Smooth muscle cell (in vitro differentiated cells): ENCODE results near the gene CXCL5. TPM values are rescaled to one million over a fixed set of nuclear protein-coding genes. Genes with fewer than 3 reads are reported as not detected.

Experiments
- DNase-seq: peaks from one replicate; lab custom pipeline; 2025; ENCODE audit not compliant: unreplicated experiment; lab: John Stamatoyannopoulos, UW
- H2AFZ ChIP-seq: fragments of 200-600 bp; sonication (generic); 2 replicates; pipeline ENCODE4 v1.6.0; 2016; ENCODE audit warnings: antibody characterized with exemption, low read depth, mild to moderate bottlenecking
- H3F3A ChIP-seq: fragments of 200-600 bp; sonication (generic); 2 replicates; pipeline ENCODE4 v1.6.0; 2017; ENCODE audit warnings: antibody characterized with exemption, low read depth
- H3K27ac ChIP-seq: fragments of 200-600 bp; sonication (generic); 2 replicates; pipeline ENCODE4 v1.5.1; 2016; ENCODE audit warnings: low read depth, mild to moderate bottlenecking
- H3K27me3 ChIP-seq: fragments of 200-600 bp; sonication (generic); 2 replicates; pipeline ENCODE4 v1.6.1; 2016; ENCODE audit warnings: low read depth, mild to moderate bottlenecking
- H3K36me3 ChIP-seq: fragments of 200-600 bp; sonication (generic); 2 replicates; pipeline ENCODE4 v1.5.1; 2016; ENCODE audit warnings: low read depth
- H3K4me1 ChIP-seq: fragments of 200-600 bp; sonication (generic); 2 replicates; pipeline ENCODE4 v1.5.1; 2016; ENCODE audit warnings: low read depth
- H3K4me2 ChIP-seq: fragments of 200-600 bp; sonication (generic); 2 replicates; pipeline ENCODE4 v1.6.0; 2016; ENCODE audit warnings: mild to moderate bottlenecking
- H3K4me3 ChIP-seq: fragments of 200-600 bp; sonication (generic); 2 replicates; pipeline ENCODE4 v1.5.1; 2016; ENCODE audit warnings: mild to moderate bottlenecking
- H3K79me2 ChIP-seq: fragments of 200-600 bp; sonication (generic); 2 replicates; pipeline ENCODE4 v1.6.0; 2016; ENCODE audit warnings: low read depth, mild to moderate bottlenecking
- H3K9ac ChIP-seq: fragments of 200-600 bp; sonication (generic); 2 replicates; pipeline ENCODE4 v1.6.0; 2016; ENCODE audit warnings: low read depth
- H3K9me3 ChIP-seq: fragments of 200-600 bp; sonication (generic); replicated peaks from 2 replicates; pipeline ENCODE4 v1.5.1; 2016; ENCODE audit warnings: low read depth
- H4K20me1 ChIP-seq: fragments of 200-600 bp; sonication (generic); 2 replicates; pipeline ENCODE4 v1.6.0; 2016; ENCODE audit warnings: low read depth
- WGBS: methylation state at CpG from one replicate; pipeline ENCODE4 v1.1.7; 2016; ENCODE audit warnings: low lambda C conversion rate; 5-methylcytosine and 5-hydroxymethylcytosine counted together
- polyA plus RNA-seq: library from polyadenylated mRNA; unstranded; fragments of >200 nt; fragmentation: Nextera tagmentation; extraction: Ambion mirVana; gene quantifications from 2 replicates; pipeline ENCODE4 v1.2.1, GENCODE V29; 2016
- total RNA-seq: library from RNA; depleted of rRNA; stranded (reverse); fragments of >200 nt; gene quantifications from 2 replicates; pipeline ENCODE4 v1.2.3, GENCODE V29; 2014
- TF ChIP-seq, protein P1 (sequence below): fragments of 200-600 bp; sonication (generic); IDR thresholded peaks from 2 replicates; pipeline ENCODE4 v1.5.1; 2017; ENCODE audit warnings: borderline replicate concordance, mild to moderate bottlenecking, antibody characterized with exemption; ENCODE audit not compliant: insufficient read depth, poor library complexity, severe bottlenecking

The CXCL5 gene
- total and polyA plus RNA-seq, 2 experiments from 2014 or later, result 3.7 to 4.2 TPM

DNA sequence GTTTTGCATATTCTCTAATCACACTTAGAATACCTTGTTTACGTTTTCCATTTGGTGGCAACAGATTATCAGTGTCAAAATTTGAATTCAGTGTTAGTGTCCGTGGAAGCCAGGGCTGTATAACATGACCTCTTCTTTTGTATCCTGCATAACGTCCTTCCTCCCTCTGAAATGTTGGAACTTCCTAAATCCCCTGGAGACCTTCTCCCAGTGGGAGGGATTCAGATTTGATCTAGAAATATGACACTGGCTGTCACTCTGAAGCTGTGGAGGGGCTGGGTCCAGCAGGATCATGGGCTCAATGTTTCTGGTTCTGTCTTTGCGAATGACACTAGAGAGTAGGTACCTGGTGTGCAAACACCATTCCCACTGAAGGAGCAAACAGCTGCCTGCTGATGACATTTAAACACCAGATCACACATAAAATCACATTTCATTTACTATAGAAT lies 40.9 kb upstream of the CXCL5 start:
- no peak for DNase-seq
- WGBS, result 30% methylated on average over 4 of the region's 4 CpGs

DNA sequence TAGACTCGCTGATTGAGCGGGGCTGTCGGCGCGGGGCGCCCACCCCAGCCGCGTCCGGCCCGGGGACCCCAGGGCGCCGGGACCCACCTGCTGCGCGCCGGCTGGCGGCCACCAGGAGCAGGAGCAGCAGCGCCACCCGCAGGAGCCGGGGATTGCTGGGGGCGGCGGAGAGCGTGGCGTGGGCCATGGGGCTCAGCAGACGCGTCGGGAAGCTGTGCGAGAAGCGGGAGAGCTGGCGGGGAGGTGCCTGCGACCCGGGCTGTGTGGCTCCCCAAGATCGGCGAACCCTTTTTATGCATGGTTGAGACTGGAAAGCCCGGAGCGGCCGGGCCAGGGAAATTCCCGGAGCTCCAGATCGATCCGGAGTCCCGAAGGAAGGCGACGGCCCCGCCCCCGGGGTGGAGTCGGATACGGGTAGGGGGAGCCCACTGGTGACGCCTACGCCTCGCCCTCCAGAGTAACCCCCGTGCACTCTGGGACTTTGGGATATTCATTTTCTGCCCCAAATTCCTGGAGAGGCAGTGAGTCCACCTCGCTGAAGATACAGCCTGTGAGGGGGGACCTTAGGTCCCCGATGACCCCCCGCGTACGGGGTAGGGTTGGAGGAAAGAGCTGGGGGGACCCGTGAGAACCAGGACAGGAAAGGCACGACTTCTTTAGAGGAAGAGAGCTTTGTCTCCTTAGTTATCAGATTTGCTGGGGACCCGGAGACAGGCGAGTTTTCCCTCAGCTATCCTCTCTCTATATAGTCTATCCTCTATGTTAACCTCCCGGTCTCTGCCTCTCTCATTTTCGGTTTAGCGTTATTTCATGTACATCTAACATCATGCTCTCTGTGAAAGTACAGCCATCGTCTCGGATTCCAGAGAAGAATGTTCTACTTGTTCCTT lies 40.2 kb upstream of the CXCL5 start, which contains the start of gene CXCL3:
Gene CXCL3 (minus strand): TSS at position 265 of the 890 bp plus-strand sequence. CDS start 78 bp downstream, at position 187.
- WGBS, result 3% methylated on average over 59 of the region's 64 CpGs
- Histone ChIP-seq H4K20me1 (no peaks in the 10 kb centered on the region), H3K9ac (peak within 1 kb of the TSS; percentile 65), H3F3A (no peaks in the 10 kb centered on the region), H3K9me3 (no peaks in the 10 kb centered on the region), H3K27me3 (peaks cover 27% of the 10 kb centered on the region), H3K4me1 (peaks cover 5% of the 10 kb centered on the region), H2AFZ (peak within 1 kb of the TSS; percentile 95), H3K36me3 (no peaks in the 10 kb centered on the region), H3K4me3 (peak within 1 kb of the TSS; percentile 76), H3K27ac (no peak within 1 kb of the TSS), H3K79me2 (no peaks in the 10 kb centered on the region), H3K4me2 (peak within 1 kb of the TSS; percentile 88)
- TF ChIP-seq, protein P1, sequence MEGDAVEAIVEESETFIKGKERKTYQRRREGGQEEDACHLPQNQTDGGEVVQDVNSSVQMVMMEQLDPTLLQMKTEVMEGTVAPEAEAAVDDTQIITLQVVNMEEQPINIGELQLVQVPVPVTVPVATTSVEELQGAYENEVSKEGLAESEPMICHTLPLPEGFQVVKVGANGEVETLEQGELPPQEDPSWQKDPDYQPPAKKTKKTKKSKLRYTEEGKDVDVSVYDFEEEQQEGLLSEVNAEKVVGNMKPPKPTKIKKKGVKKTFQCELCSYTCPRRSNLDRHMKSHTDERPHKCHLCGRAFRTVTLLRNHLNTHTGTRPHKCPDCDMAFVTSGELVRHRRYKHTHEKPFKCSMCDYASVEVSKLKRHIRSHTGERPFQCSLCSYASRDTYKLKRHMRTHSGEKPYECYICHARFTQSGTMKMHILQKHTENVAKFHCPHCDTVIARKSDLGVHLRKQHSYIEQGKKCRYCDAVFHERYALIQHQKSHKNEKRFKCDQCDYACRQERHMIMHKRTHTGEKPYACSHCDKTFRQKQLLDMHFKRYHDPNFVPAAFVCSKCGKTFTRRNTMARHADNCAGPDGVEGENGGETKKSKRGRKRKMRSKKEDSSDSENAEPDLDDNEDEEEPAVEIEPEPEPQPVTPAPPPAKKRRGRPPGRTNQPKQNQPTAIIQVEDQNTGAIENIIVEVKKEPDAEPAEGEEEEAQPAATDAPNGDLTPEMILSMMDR, result peak; percentile 35
- DNase-seq, result peak; percentile 20

More for the DNA sequence above, 40.9 kb upstream of the CXCL5 start:
- H2AFZ ChIP-seq, result peak overlapping the region; percentile 95
- TF ChIP-seq, protein P1, result no peak
- H3K27me3 ChIP-seq, result peaks cover 27% of the 10 kb centered on the region
- H3K4me2 ChIP-seq, result peak overlapping the region; percentile 88
- no peaks in the 10 kb centered on the region for H4K20me1 ChIP-seq
- H3K9me3 ChIP-seq, result no peaks in the 10 kb centered on the region
- no peaks in the 10 kb centered on the region for H3F3A ChIP-seq
- peak overlapping the region; percentile 76 for H3K4me3 ChIP-seq
- no peaks in the 10 kb centered on the region for H3K36me3 ChIP-seq
- H3K4me1 ChIP-seq, result peaks cover 5% of the 10 kb centered on the region
- H3K79me2 ChIP-seq, result no peaks in the 10 kb centered on the region
- H3K9ac ChIP-seq, result no peak overlapping the region
- H3K27ac ChIP-seq, result no peak overlapping the region

DNA sequence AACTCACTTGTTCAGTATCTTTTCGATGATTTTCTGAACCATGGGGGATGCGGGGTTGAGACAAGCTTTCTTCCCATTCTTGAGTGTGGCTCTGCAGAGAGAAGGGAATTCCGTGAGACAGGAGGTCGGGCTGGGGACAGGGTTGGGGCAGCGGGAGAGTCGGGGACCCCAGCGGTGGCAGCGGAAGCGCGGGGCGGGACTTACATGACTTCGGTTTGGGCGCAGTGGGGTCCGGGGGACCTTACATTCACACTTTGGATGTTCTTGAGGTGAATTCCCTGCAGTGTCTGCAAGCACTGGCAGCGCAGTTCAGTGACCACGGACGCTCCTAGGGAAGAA lies 39.6 kb upstream of the CXCL5 start:
- Histone ChIP-seq H3K36me3 (no peaks in the 10 kb centered on the region), H2AFZ (peak overlapping the region; percentile 95), H3K27ac (no peak overlapping the region), H3K4me2 (peak overlapping the region; percentile 88), H3F3A (no peaks in the 10 kb centered on the region), H3K27me3 (peaks cover 27% of the 10 kb centered on the region), H3K79me2 (no peaks in the 10 kb centered on the region), H4K20me1 (no peaks in the 10 kb centered on the region), H3K9ac (peak overlapping the region; percentile 65), H3K4me3 (peak overlapping the region; percentile 76), H3K4me1 (peaks cover 5% of the 10 kb centered on the region), H3K9me3 (no peaks in the 10 kb centered on the region)
- WGBS, result 4% methylated on average over 17 of the region's 17 CpGs
- DNase-seq, result no peak
- TF ChIP-seq, protein P1, result no peak
